ENCODE data around the gene VAV1. TPM values are rescaled to one million over a fixed set of nuclear protein-coding genes. Genes with fewer than 3 reads are reported as not detected.

The VAV1 gene
- total and polyA plus RNA-seq, 2 donors (not counting 1 experiment from before 2014, with no cell fraction given), result 62.7 to 98.8 TPM

DNA sequence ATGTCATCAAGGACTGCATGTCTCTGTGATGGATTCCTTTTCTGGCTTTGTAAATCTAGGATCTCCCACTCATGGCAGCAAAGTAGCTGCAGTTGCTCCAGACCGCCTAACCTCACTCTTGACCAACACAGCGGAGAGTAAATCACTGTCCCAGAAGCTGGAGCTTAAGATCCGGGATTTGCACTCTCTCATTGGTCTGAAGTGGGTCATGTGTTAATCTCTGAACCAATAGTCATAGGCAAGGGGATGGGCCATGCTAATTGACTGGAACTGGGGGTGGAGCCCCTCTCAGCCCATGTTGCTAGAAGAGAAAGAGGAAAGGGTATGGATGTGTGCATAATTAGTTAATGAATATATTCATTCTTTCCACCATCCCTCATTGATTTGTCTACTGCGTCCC lies 34.0 kb downstream of the VAV1 start:
- Mint-ChIP-seq H3K9me3 (ENCODE audit: insufficient read depth) (no peaks in the 10 kb centered on the region), H3K27ac (peak overlapping the region; percentile 84), H3K4me1 (peaks cover 63% of the 10 kb centered on the region), H3K4me3 (no peak overlapping the region), H3K27me3 (no peaks in the 10 kb centered on the region)
- Histone ChIP-seq H3K9ac (ENCODE audit: low read length) (no peak overlapping the region), H3K4me1 (ENCODE audit: control insufficient read depth in 2 of 2, insufficient read depth in 2 of 2, low read length in 2 of 2) (peaks cover 25 to 55% of the 10 kb centered on the region in 2 donors), H4K20me1 (ENCODE audit: control insufficient read depth, insufficient read depth, low read length, poor library complexity, severe bottlenecking) (peaks cover 88% of the 10 kb centered on the region), H3K4me2 (replicated peaks; ENCODE audit: low read depth, low read length, poor library complexity, severe bottlenecking) (no peak overlapping the region), H3K36me3 (replicated peaks in 1 of 2; ENCODE audit: control extremely low read depth in 1 of 2, control insufficient read depth in 1 of 2, extremely low read depth in 1 of 2, insufficient read depth in 2 of 2, low read length in 1 of 2) (peaks cover 7 to 25% of the 10 kb centered on the region in 2 experiments), H3K79me2 (ENCODE audit: control insufficient read depth, insufficient read depth, low read length) (peaks cover 89% of the 10 kb centered on the region), H3K27me3 (replicated peaks in 1 of 4; ENCODE audit: control extremely low read depth in 1 of 4, control insufficient read depth in 3 of 4, insufficient read depth in 4 of 4, low read length in 3 of 4) (no peaks in the 10 kb centered on the region), H3K4me3 (ENCODE audit: control extremely low read depth in 1 of 5, extremely low read depth in 1 of 5, insufficient read depth in 1 of 5, low read depth in 2 of 5, low read length in 4 of 5) (no peak overlapping the region), H3K9me3 (ENCODE audit: control extremely low read depth in 1 of 3, control insufficient read depth in 2 of 3, insufficient read depth in 1 of 3, low read length in 2 of 3) (no peaks in the 10 kb centered on the region), H3K27ac (ENCODE audit: low read length in 2 of 2) (peak overlapping the region in 1 of 2 donors; percentile 68), H2AFZ (ENCODE audit: insufficient read depth, low read depth, low read length, poor library complexity, severe bottlenecking) (no peak overlapping the region)
- no peak for ATAC-seq (ENCODE audit: low read depth)
- TF ChIP-seq EZH2 (IDR thresholded peaks at IDR 0.05; ENCODE audit: borderline replicate concordance, insufficient read depth, low read depth, low read length, poor library complexity, severe bottlenecking), result no peak
- TF ChIP-seq, protein P1, sequence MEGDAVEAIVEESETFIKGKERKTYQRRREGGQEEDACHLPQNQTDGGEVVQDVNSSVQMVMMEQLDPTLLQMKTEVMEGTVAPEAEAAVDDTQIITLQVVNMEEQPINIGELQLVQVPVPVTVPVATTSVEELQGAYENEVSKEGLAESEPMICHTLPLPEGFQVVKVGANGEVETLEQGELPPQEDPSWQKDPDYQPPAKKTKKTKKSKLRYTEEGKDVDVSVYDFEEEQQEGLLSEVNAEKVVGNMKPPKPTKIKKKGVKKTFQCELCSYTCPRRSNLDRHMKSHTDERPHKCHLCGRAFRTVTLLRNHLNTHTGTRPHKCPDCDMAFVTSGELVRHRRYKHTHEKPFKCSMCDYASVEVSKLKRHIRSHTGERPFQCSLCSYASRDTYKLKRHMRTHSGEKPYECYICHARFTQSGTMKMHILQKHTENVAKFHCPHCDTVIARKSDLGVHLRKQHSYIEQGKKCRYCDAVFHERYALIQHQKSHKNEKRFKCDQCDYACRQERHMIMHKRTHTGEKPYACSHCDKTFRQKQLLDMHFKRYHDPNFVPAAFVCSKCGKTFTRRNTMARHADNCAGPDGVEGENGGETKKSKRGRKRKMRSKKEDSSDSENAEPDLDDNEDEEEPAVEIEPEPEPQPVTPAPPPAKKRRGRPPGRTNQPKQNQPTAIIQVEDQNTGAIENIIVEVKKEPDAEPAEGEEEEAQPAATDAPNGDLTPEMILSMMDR (IDR thresholded peaks at IDR 0.05), result no peak
- ChIA-PET CTCF (interaction anchor here (0.5 to 1.1 kb wide), 2 partner anchors 37 to 758 kb away, joined by 3 read pairs; no protein-coding TSS in a partner anchor), POLR2A (no interaction called here)
- intact Hi-C loops (cut with micrococcal nuclease), result no loop called here
- 100% methylated on average over 2 of the region's 4 CpGs for WGBS (ENCODE audit: insufficient coverage)
- no peak for DNase-seq

DNA sequence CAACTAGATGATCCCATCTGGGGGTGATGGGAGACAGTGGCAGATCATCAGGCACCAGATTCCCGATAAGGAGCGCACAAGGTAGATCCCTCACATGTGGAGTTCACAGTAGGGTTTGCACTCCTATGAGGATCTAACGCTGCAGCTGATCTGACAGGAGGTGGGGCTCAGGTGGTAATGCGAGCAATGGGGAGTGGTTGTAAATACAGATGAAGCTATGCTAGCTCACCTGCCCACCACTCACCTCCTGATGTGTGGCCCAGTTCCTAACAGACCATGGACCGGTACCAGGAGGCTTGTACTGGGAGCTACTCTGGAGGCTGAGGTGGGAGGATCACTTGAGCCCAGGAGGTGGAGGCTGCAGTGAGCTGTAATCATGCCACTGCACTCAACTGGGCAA lies 34.8 kb downstream of the VAV1 start:
- H3K4me3 ChIP-seq (ENCODE audit: control extremely low read depth in 1 of 5, extremely low read depth in 1 of 5, insufficient read depth in 1 of 5, low read depth in 2 of 5, low read length in 4 of 5), result no peak overlapping the region
- H3K4me1 ChIP-seq (ENCODE audit: control insufficient read depth in 2 of 2, insufficient read depth in 2 of 2, low read length in 2 of 2), result peaks cover 28 to 54% of the 10 kb centered on the region in 2 donors
- no peak overlapping the region for H3K4me2 ChIP-seq (replicated peaks; ENCODE audit: low read depth, low read length, poor library complexity, severe bottlenecking)
- intact Hi-C loops (cut with micrococcal nuclease), result no loop called here
- peak overlapping the region in 1 of 2 donors; percentile 45 for H3K27ac ChIP-seq (ENCODE audit: low read length in 2 of 2)
- no peak overlapping the region for H3K9ac ChIP-seq (ENCODE audit: low read length)
- Mint-ChIP-seq H3K4me1 (peaks cover 64% of the 10 kb centered on the region), H3K9me3 (ENCODE audit: insufficient read depth) (peaks cover 2% of the 10 kb centered on the region), H3K4me3 (no peak overlapping the region), H3K27me3 (no peaks in the 10 kb centered on the region), H3K27ac (no peak overlapping the region)
- no peaks in the 10 kb centered on the region for H3K9me3 ChIP-seq (ENCODE audit: control extremely low read depth in 1 of 3, control insufficient read depth in 2 of 3, insufficient read depth in 1 of 3, low read length in 2 of 3)
- peaks cover 7 to 28% of the 10 kb centered on the region in 2 experiments for H3K36me3 ChIP-seq (replicated peaks in 1 of 2; ENCODE audit: control extremely low read depth in 1 of 2, control insufficient read depth in 1 of 2, extremely low read depth in 1 of 2, insufficient read depth in 2 of 2, low read length in 1 of 2)
- ChIA-PET POLR2A (no interaction called here), CTCF (interaction anchor here (1.6 kb wide), 1 partner anchor 56 kb away, joined by 4 read pairs; no protein-coding TSS in a partner anchor)
- 100% methylated on average over 3 of the region's 5 CpGs for WGBS (ENCODE audit: insufficient coverage)
- H4K20me1 ChIP-seq (ENCODE audit: control insufficient read depth, insufficient read depth, low read length, poor library complexity, severe bottlenecking), result peaks cover 96% of the 10 kb centered on the region
- peaks cover 97% of the 10 kb centered on the region for H3K79me2 ChIP-seq (ENCODE audit: control insufficient read depth, insufficient read depth, low read length)
- no peak overlapping the region for H2AFZ ChIP-seq (ENCODE audit: insufficient read depth, low read depth, low read length, poor library complexity, severe bottlenecking)
- ATAC-seq (ENCODE audit: low read depth) (no peak), DNase-seq (no peak)
- TF ChIP-seq, protein P1 (IDR thresholded peaks at IDR 0.05), result no peak
- no peak for TF ChIP-seq EZH2 (IDR thresholded peaks at IDR 0.05; ENCODE audit: borderline replicate concordance, insufficient read depth, low read depth, low read length, poor library complexity, severe bottlenecking)
- H3K27me3 ChIP-seq (replicated peaks in 1 of 4; ENCODE audit: control extremely low read depth in 1 of 4, control insufficient read depth in 3 of 4, insufficient read depth in 4 of 4, low read length in 3 of 4), result no peaks in the 10 kb centered on the region
